H4 (cell line): ENCODE data around the gene SERPINA5. TPM values are rescaled to one million over a fixed set of nuclear protein-coding genes. Genes with fewer than 3 reads are reported as not detected.
"Not testable (repeated sequence)": the region's sequence is repeated elsewhere in the genome, so short reads cannot be mapped to it uniquely, and the experiment has no call there.

Experiments
- DNase-seq: peaks from one replicate; pipeline ENCODE4 v3.0.0-alpha.2; 2015; ENCODE audit warnings: low spot score
- total RNA-seq: library from RNA; depleted of rRNA; stranded (reverse); fragments of >200 nt; shearing (Covaris generic); gene quantifications from 2 replicates; pipeline ENCODE4 v1.2.3, GENCODE V29; 2014

Gene SERPINA5
- total RNA-seq, 1 experiment from 2014 or later: 1.6 TPM

GRCh38 chr14:94621358-94622134 lies 40.3 kb downstream of the SERPINA5 start:
- DNase-seq: no peak

- DNase-seq: no peak
These were observed 41.6 kb downstream of the SERPINA5 start for GRCh38 chr14:94622653-94623421.

- DNase-seq: no peak
These were observed 42.2 kb downstream of the SERPINA5 start for GRCh38 chr14:94623422-94623809.

GRCh38 chr14:94623856-94624499 lies 42.8 kb downstream of the SERPINA5 start:
- no peak for DNase-seq

GRCh38 chr14:94624537-94625352 lies 43.5 kb downstream of the SERPINA5 start:
- DNase-seq: no peak

GRCh38 chr14:94625353-94625635 lies 44.1 kb downstream of the SERPINA5 start:
- DNase-seq: no peak

GRCh38 chr14:94628578-94628977 lies 47.4 kb downstream of the SERPINA5 start:
- no peak for DNase-seq

- DNase-seq: no peak
These were observed 49.2 kb downstream of the SERPINA5 start for GRCh38 chr14:94630396-94630795.

GRCh38 chr14:94631050-94631449 lies 49.8 kb downstream of the SERPINA5 start:
- no peak for DNase-seq

GRCh38 chr14:94631536-94632304 lies 50.5 kb downstream of the SERPINA5 start:
- no peak for DNase-seq

GRCh38 chr14:94632305-94632590 lies 51.0 kb downstream of the SERPINA5 start:
- DNase-seq: no peak

GRCh38 chr14:94633121-94633520 lies 51.9 kb downstream of the SERPINA5 start:
- no peak for DNase-seq

GRCh38 chr14:94635154-94635553 lies 53.9 kb downstream of the SERPINA5 start:
- no peak for DNase-seq

- DNase-seq: no peak
These were observed 55.7 kb downstream of the SERPINA5 start for GRCh38 chr14:94636744-94637412.

- not testable (repeated sequence) for DNase-seq
These were observed 56.6 kb downstream of the SERPINA5 start for GRCh38 chr14:94637814-94638213.

- no peak for DNase-seq
These were observed 57.1 kb downstream of the SERPINA5 start for GRCh38 chr14:94638339-94638738.

- DNase-seq: no peak
These were observed 58.0 kb downstream of the SERPINA5 start for GRCh38 chr14:94638961-94639817.

- DNase-seq: no peak
These were observed 59.8 kb downstream of the SERPINA5 start for GRCh38 chr14:94640721-94641631.

- DNase-seq: no peak
These were observed 60.4 kb downstream of the SERPINA5 start for GRCh38 chr14:94641632-94641955.
